ENCODE data around the gene SDS.
"Not testable (repeated sequence)": the region's sequence is repeated elsewhere in the genome, so short reads cannot be mapped to it uniquely, and the experiment has no call there.

The SDS gene

GRCh38 chr12:113359939-113360748 is 43.5 kb downstream of the SDS start:
- H3K4me3 Mint-ChIP-seq, result peak overlapping the region; percentile 80
- peak overlapping the region; percentile 79 for H3K27ac Mint-ChIP-seq
- no peaks in the 10 kb centered on the region for H3K27me3 Mint-ChIP-seq
- H3K36me3 Mint-ChIP-seq, result peaks cover 16% of the 10 kb centered on the region
- peaks cover 20% of the 10 kb centered on the region for H3K4me1 Mint-ChIP-seq
- no peaks in the 10 kb centered on the region for H3K9me3 Mint-ChIP-seq
- ATAC-seq, result no peak

GRCh38 chr12:113359133-113359938 is 44.4 kb downstream of the SDS start:
- peaks cover 8% of the 10 kb centered on the region for H3K36me3 Mint-ChIP-seq
- H3K4me3 Mint-ChIP-seq, result peak overlapping the region; percentile 80
- H3K9me3 Mint-ChIP-seq, result no peaks in the 10 kb centered on the region
- H3K27ac Mint-ChIP-seq, result peak overlapping the region; percentile 79
- no peaks in the 10 kb centered on the region for H3K27me3 Mint-ChIP-seq
- ATAC-seq, result peak; percentile 15
- peaks cover 20% of the 10 kb centered on the region for H3K4me1 Mint-ChIP-seq

- Mint-ChIP-seq H3K27me3 (no peaks in the 10 kb centered on the region), H3K4me3 (peak within 1 kb of the TSS; percentile 80), H3K4me1 (peaks cover 20% of the 10 kb centered on the region), H3K9me3 (no peaks in the 10 kb centered on the region), H3K36me3 (peaks cover under 1% of the 10 kb centered on the region), H3K27ac (peak within 1 kb of the TSS; percentile 79)
- ATAC-seq, result peak; percentile 97
These were observed 45.1 kb downstream of the SDS start, which contains the start of gene PLBD2 for GRCh38 chr12:113358381-113359132. Gene PLBD2, plus strand, starts transcription at chr12:113358587. Its CDS starts 14 bp downstream, at chr12:113358601.

GRCh38 chr12:113354192-113354591 is 49.5 kb downstream of the SDS start:
- not testable (repeated sequence) for H3K27ac Mint-ChIP-seq, H3K36me3 Mint-ChIP-seq, H3K4me3 Mint-ChIP-seq, ATAC-seq, H3K9me3 Mint-ChIP-seq
- H3K27me3 Mint-ChIP-seq, result peaks cover 32% of the 10 kb centered on the region
- H3K4me1 Mint-ChIP-seq, result peaks cover 11% of the 10 kb centered on the region

- Mint-ChIP-seq H3K36me3 (no peaks in the 10 kb centered on the region), H3K9me3 (no peaks in the 10 kb centered on the region), H3K27me3 (peaks cover 39% of the 10 kb centered on the region), H3K4me1 (peaks cover 6% of the 10 kb centered on the region), H3K4me3 (no peak overlapping the region), H3K27ac (no peak overlapping the region)
- no peak for ATAC-seq
These were observed 52.6 kb downstream of the SDS start for GRCh38 chr12:113351089-113351488.

GRCh38 chr12:113348849-113349536 is 54.7 kb downstream of the SDS start:
- peaks cover 39% of the 10 kb centered on the region for H3K27me3 Mint-ChIP-seq
- no peaks in the 10 kb centered on the region for H3K9me3 Mint-ChIP-seq
- H3K27ac Mint-ChIP-seq, result no peak overlapping the region
- no peak overlapping the region for H3K4me3 Mint-ChIP-seq
- peaks cover 6% of the 10 kb centered on the region for H3K4me1 Mint-ChIP-seq
- no peak for ATAC-seq
- no peaks in the 10 kb centered on the region for H3K36me3 Mint-ChIP-seq

GRCh38 chr12:113347892-113348291 is 55.8 kb downstream of the SDS start:
- no peaks in the 10 kb centered on the region for H3K9me3 Mint-ChIP-seq
- no peak for ATAC-seq
- H3K27me3 Mint-ChIP-seq, result peaks cover 39% of the 10 kb centered on the region
- H3K4me3 Mint-ChIP-seq, result no peak overlapping the region
- H3K4me1 Mint-ChIP-seq, result peaks cover 6% of the 10 kb centered on the region
- H3K27ac Mint-ChIP-seq, result no peak overlapping the region
- H3K36me3 Mint-ChIP-seq, result no peaks in the 10 kb centered on the region

GRCh38 chr12:113347107-113347506 is 56.6 kb downstream of the SDS start:
- H3K27me3 Mint-ChIP-seq, result peaks cover 31% of the 10 kb centered on the region
- no peaks in the 10 kb centered on the region for H3K36me3 Mint-ChIP-seq
- no peak overlapping the region for H3K27ac Mint-ChIP-seq
- no peaks in the 10 kb centered on the region for H3K9me3 Mint-ChIP-seq
- H3K4me3 Mint-ChIP-seq, result no peak overlapping the region
- ATAC-seq, result no peak
- H3K4me1 Mint-ChIP-seq, result peaks cover 2% of the 10 kb centered on the region

- H3K4me1 Mint-ChIP-seq, result peaks cover 10% of the 10 kb centered on the region
- H3K4me3 Mint-ChIP-seq, result no peak overlapping the region
- no peaks in the 10 kb centered on the region for H3K9me3 Mint-ChIP-seq
- no peaks in the 10 kb centered on the region for H3K36me3 Mint-ChIP-seq
- H3K27me3 Mint-ChIP-seq, result peaks cover 25% of the 10 kb centered on the region
- H3K27ac Mint-ChIP-seq, result no peak overlapping the region
- no peak for ATAC-seq
These were observed 57.3 kb downstream of the SDS start for GRCh38 chr12:113346353-113346752.

GRCh38 chr12:113345318-113345717 is 58.4 kb downstream of the SDS start:
- Mint-ChIP-seq H3K4me1 (peaks cover 14% of the 10 kb centered on the region), H3K4me3 (no peak overlapping the region), H3K36me3 (no peaks in the 10 kb centered on the region), H3K27me3 (peaks cover 14% of the 10 kb centered on the region), H3K9me3 (no peaks in the 10 kb centered on the region), H3K27ac (no peak overlapping the region)
- ATAC-seq, result no peak

Measured in stimulated activated memory B cell treated with anti-CD40 and anti-IgM and Interleukin-4, amounts not matched to agents 10 μg/mL and 1 μg/mL and 100 μg/mL, for 72 hours (primary cell).